CD4-positive, alpha-beta T cell (primary cell): Measurements from ENCODE around the gene PPM1A. TPM values are rescaled to one million over a fixed set of nuclear protein-coding genes. Genes with fewer than 3 reads are reported as not detected.

Source experiments
- ATAC-seq: fragments of 200-7000 bp; cut with Tn5 transposase; one replicate; pipeline ENCODE4 v1.10.0; 2022; ENCODE audit warnings: mild to moderate bottlenecking; ENCODE audit not compliant: poor library complexity
- CTCF ChIA-PET: fragments of 350-600 bp; sonication (Branson Sonifier 250); formaldehyde crosslinking; loops from one replicate; lab custom pipeline; 2021; ENCODE audit warnings: antibody characterized with exemption, inconsistent platforms; lab: Charles Lee
- POLR2A ChIA-PET: fragments of 350-600 bp; sonication (Branson Sonifier 250); formaldehyde crosslinking; loops from one replicate; lab custom pipeline; 2021; ENCODE audit warnings: antibody characterized with exemption, inconsistent platforms; lab: Charles Lee
- DNase-seq, 14 experiments: peaks; one replicate each; pipeline ENCODE4 v3.0.0-alpha.2; 2013 to 2020; ENCODE audit warnings: mixed read lengths in 2 of 14
- H3K27ac ChIP-seq, 2 donors: one replicate each; pipeline versions ENCODE4 v1.5.1 to v1.7.0; 2013; ENCODE audit warnings: low read length in 2 of 2, low read depth in 1 of 2, mild to moderate bottlenecking in 1 of 2
- H3K27me3 ChIP-seq, 2 experiments: 1 replicate in 1 of 2; 2 replicates in 1 of 2; pipeline versions ENCODE4 v1.6.1 to v1.7.0; 2013; ENCODE audit warnings: low read length in 2 of 2, control low read depth in 1 of 2, mild to moderate bottlenecking in 1 of 2, moderate library complexity in 1 of 2; ENCODE audit not compliant: insufficient read depth in 2 of 2, control insufficient read depth in 1 of 2
- H3K36me3 ChIP-seq: one replicate; pipeline ENCODE4 v1.6.1; 2013; ENCODE audit warnings: low read length, control low read depth; ENCODE audit not compliant: insufficient read depth
- H3K4me1 ChIP-seq: one replicate; pipeline ENCODE4 v1.6.1; 2013; ENCODE audit warnings: low read length, control low read depth; ENCODE audit not compliant: insufficient read depth
- H3K4me3 ChIP-seq: one replicate; pipeline ENCODE4 v1.5.1; 2013; ENCODE audit warnings: mild to moderate bottlenecking, low read length, moderate library complexity
- H3K9me3 ChIP-seq, 2 experiments: 1 replicate in 1 of 2; 2 replicates in 1 of 2; pipeline versions ENCODE4 v1.6.1 to v1.7.0; 2013; ENCODE audit warnings: low read length in 2 of 2, mild to moderate bottlenecking in 2 of 2, control low read depth in 1 of 2, moderate library complexity in 1 of 2; ENCODE audit not compliant: control insufficient read depth in 1 of 2, insufficient read depth in 1 of 2
- H3K27ac Mint-ChIP-seq: one replicate; pipeline ENCODE4 v1.8.0; 2020; ENCODE audit warnings: mixed read lengths
- H3K27me3 Mint-ChIP-seq: one replicate; pipeline ENCODE4 v1.8.0; 2021; ENCODE audit warnings: mixed read lengths
- H3K36me3 Mint-ChIP-seq: one replicate; pipeline ENCODE4 v1.8.0; 2021; ENCODE audit warnings: low read depth, mixed read lengths
- H3K4me1 Mint-ChIP-seq: one replicate; pipeline ENCODE4 v1.8.0; 2021; ENCODE audit warnings: low read depth, mixed read lengths
- H3K4me3 Mint-ChIP-seq: one replicate; pipeline ENCODE4 v1.8.0; 2020; ENCODE audit warnings: mild to moderate bottlenecking, mixed read lengths
- H3K9me3 Mint-ChIP-seq: one replicate; pipeline ENCODE4 v1.8.0; 2020; ENCODE audit warnings: mixed read lengths
- intact Hi-C, 2 experiments: fragments of 100-400 bp; cut with DNase I in 1 of 2; cut with micrococcal nuclease in 1 of 2; formaldehyde crosslinking; loops; one replicate each; pipeline versions ENCODE4 v1.15.1 to v1.9.0; 2023 to 2025; cut with DNase I, micrococcal nuclease
- total RNA-seq, 174 experiments: library from RNA in 2 of 174; stranded (reverse) in 2 of 174; gene quantifications; one replicate each; pipeline ENCODE4 v1.2.3 and lab custom pipeline; 2021 to 2026
- TF ChIP-seq, protein P1 (sequence below): fragments of 200-600 bp; IDR thresholded peaks from one replicate; pipeline ENCODE4 v1.8.0; 2022; ENCODE audit warnings: antibody characterized with exemption, mild to moderate bottlenecking

Gene PPM1A
- total RNA-seq, 2 experiments from 2014 or later = 96.9 to 97.2 TPM

DNA sequence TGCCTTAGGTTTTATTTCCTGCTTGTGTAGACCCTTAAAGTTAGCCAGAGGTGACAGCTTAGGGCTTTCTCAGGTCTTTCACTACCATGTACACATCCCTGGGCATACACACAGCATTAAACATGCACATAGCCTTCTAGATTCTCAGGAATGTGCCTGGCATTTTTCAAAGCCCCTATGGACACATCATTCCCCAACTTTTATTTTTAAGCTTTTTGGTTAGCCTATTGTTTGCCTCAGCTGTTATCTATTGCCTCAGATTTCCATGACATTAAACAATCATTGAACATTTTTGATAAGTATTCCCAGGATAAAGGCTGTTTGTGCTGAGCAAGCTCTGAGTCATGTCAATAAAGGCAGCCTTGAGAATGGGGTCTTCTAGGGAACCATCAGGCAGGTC is 15.1 kb upstream of the PPM1A start:
- POLR2A ChIA-PET = interaction anchor here (0.9 kb wide), 1 partner anchor 15 kb away, joined by 3 read pairs; the partner anchor contains the start of gene PPM1A
- no peak overlapping the region for H3K4me3 Mint-ChIP-seq
- H3K36me3 Mint-ChIP-seq = no peaks in the 10 kb centered on the region
- no peak for ATAC-seq
- Histone ChIP-seq H3K9me3 (peaks cover 0 to 11% of the 10 kb centered on the region in 2 experiments), H3K4me1 (no peaks in the 10 kb centered on the region), H3K4me3 (no peak overlapping the region), H3K36me3 (no peaks in the 10 kb centered on the region), H3K27me3 (no peaks in the 10 kb centered on the region), H3K27ac (no peak overlapping the region)
- CTCF ChIA-PET = interaction anchor here (1.7 kb wide), 1 partner anchor 9 kb away, joined by 4 read pairs; no protein-coding TSS in a partner anchor
- DNase-seq = no peak
- H3K27ac Mint-ChIP-seq = no peak overlapping the region
- H3K9me3 Mint-ChIP-seq = peaks cover 9% of the 10 kb centered on the region
- TF ChIP-seq, protein P1, sequence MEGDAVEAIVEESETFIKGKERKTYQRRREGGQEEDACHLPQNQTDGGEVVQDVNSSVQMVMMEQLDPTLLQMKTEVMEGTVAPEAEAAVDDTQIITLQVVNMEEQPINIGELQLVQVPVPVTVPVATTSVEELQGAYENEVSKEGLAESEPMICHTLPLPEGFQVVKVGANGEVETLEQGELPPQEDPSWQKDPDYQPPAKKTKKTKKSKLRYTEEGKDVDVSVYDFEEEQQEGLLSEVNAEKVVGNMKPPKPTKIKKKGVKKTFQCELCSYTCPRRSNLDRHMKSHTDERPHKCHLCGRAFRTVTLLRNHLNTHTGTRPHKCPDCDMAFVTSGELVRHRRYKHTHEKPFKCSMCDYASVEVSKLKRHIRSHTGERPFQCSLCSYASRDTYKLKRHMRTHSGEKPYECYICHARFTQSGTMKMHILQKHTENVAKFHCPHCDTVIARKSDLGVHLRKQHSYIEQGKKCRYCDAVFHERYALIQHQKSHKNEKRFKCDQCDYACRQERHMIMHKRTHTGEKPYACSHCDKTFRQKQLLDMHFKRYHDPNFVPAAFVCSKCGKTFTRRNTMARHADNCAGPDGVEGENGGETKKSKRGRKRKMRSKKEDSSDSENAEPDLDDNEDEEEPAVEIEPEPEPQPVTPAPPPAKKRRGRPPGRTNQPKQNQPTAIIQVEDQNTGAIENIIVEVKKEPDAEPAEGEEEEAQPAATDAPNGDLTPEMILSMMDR = no peak
- intact Hi-C loops = no loop called here
- no peaks in the 10 kb centered on the region for H3K27me3 Mint-ChIP-seq
- H3K4me1 Mint-ChIP-seq = no peaks in the 10 kb centered on the region

DNA sequence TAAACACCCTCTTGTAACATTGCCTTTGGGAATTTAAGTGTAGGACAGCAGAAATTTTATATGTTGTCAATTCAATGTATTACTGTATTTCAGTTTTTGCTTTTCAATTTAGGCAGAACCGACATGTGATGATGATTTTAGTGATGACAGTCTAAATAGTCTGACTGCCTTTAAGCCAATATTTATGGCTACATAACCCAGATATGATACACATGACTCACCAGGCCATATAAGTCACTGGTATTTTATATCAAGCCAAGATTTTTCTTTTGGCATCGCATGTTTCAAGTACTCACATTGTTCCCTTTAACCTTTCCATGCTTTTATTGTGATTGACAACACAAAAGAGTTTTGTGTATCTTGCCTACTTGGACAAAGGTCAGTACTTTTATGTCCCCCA is 13.6 kb upstream of the PPM1A start:
- intact Hi-C loops = no loop called here

DNA sequence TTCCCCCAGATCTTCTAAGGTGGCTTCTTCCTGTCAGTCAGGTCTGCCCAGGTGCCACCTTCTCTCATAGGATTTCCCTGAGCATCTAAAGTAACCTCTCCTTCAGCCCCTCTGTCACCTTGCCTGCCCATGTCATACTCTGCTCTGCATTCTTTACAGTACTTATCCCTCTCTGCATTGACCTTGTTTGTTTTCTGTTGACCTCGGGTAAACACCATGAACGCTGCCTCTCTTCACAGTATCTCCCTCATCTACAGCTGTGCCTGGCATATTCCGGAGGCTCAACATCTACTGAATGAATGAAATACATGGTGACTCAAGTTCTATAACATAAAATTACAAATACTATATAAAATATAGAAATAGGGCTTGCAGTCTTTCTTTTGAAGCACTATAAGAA is 10.1 kb upstream of the PPM1A start:
- Histone ChIP-seq H3K4me1 (no peaks in the 10 kb centered on the region), H3K27me3 (peaks cover 0 to 3% of the 10 kb centered on the region in 2 experiments), H3K36me3 (no peaks in the 10 kb centered on the region), H3K27ac (no peak overlapping the region), H3K9me3 (no peaks in the 10 kb centered on the region), H3K4me3 (no peak overlapping the region)
- intact Hi-C loops = no loop called here
- DNase-seq (no peak), ATAC-seq (no peak)
- Mint-ChIP-seq H3K27ac (no peak overlapping the region), H3K36me3 (no peaks in the 10 kb centered on the region), H3K4me3 (no peak overlapping the region), H3K4me1 (no peaks in the 10 kb centered on the region), H3K9me3 (no peaks in the 10 kb centered on the region), H3K27me3 (peaks cover 5% of the 10 kb centered on the region)
- ChIA-PET CTCF (no interaction called here), POLR2A (interaction anchor here (0.6 to 1.2 kb wide), 2 partner anchors 10 to 741 kb away, joined by 4 read pairs; partner anchors contain the start of gene PPM1A)
- TF ChIP-seq, protein P1 = no peak

More for the DNA sequence above, 13.6 kb upstream of the PPM1A start:
- H3K4me1 Mint-ChIP-seq = no peaks in the 10 kb centered on the region
- ChIA-PET CTCF (no interaction called here), POLR2A (interaction anchor here (1.3 kb wide), 1 partner anchor 10 kb away, joined by 3 read pairs; no protein-coding TSS in a partner anchor)
- H3K27me3 Mint-ChIP-seq = no peaks in the 10 kb centered on the region
- H3K4me3 ChIP-seq = no peak overlapping the region
- H3K27ac Mint-ChIP-seq = no peak overlapping the region
- DNase-seq = no peak
- no peaks in the 10 kb centered on the region for H3K4me1 ChIP-seq
- no peak overlapping the region for H3K27ac ChIP-seq
- ATAC-seq = no peak
- H3K9me3 Mint-ChIP-seq = peaks cover 9% of the 10 kb centered on the region
- H3K36me3 ChIP-seq = no peaks in the 10 kb centered on the region
- H3K9me3 ChIP-seq = peaks cover 0 to 11% of the 10 kb centered on the region in 2 experiments
- peaks cover 0 to 3% of the 10 kb centered on the region in 2 experiments for H3K27me3 ChIP-seq
- no peak overlapping the region for H3K4me3 Mint-ChIP-seq
- no peaks in the 10 kb centered on the region for H3K36me3 Mint-ChIP-seq
- TF ChIP-seq, protein P1 = no peak
